Measurements from ENCODE around the gene BHLHA9.
"Not testable (repeated sequence)": the region's sequence is repeated elsewhere in the genome, so short reads cannot be mapped to it uniquely, and the experiment has no call there.

The BHLHA9 gene

DNA sequence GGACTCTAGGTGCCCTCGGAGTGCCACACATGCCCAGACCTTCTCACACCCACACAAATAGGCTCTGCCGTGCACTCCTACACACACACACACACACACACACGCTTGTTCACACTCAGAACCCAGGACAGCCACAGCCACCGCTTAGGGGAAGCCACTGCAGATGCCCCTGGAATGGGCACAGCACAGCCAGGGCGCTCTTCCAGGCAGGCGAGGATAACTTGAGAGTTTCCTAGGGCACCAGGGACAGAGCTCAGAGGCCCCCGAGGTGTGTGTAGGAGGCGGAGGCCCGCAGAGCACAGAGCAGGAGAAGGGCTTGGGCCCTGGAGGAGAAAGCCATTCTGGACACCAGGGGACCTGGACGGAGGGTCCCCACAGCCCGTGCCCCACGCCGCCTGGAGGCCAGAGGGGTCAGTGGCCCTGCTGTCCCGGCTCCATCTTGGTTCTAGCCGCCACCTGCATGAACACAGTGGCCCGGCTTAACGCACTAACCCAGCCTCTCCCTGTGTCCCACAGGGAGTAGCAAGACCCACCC, 30.2 kb downstream of the BHLHA9 start:
- DNase-seq (ENCODE audit: low spot score), result no peak

DNA sequence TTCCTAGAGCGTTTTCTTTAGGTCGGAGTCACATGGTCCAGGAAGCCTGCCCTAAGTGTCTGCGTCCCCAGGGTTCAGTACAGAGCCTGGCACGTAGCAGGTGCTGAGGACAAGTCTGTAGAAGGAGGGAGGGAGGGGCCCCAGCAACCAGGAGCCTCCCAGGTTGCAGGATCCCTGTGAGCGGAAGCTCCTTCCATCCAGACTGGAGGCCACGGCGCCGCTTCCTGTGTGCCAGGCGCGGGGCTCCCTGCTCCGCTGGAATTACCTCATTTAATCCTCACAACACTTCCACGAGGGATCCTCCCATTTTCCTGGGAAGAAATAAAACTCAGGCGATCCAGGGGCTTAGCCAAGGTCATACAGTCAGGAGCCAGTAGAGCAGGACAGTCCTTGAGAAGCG, 31.3 kb downstream of the BHLHA9 start:
- no peak for DNase-seq (ENCODE audit: low spot score)

DNA sequence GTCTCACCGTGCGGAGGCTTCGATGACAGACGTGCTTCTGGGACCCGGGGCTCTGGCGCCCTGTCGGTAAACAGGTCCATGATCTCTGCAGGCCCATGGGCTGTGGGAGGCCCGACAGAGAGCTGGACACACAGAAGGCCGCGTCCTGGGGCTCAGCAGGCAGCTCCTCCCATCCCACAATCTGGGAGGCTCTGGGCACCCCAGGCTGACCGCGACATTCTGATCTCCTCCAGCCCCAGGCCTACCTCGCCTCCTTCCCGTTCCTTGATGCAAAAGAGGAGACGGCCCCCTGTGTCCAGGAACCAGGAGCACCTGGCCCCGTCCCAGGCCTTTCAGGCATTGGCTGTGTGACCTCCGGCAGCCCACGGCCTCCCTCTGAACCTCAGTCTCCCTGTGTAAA, 32.5 kb downstream of the BHLHA9 start:
- no peak for DNase-seq (ENCODE audit: low spot score)

DNA sequence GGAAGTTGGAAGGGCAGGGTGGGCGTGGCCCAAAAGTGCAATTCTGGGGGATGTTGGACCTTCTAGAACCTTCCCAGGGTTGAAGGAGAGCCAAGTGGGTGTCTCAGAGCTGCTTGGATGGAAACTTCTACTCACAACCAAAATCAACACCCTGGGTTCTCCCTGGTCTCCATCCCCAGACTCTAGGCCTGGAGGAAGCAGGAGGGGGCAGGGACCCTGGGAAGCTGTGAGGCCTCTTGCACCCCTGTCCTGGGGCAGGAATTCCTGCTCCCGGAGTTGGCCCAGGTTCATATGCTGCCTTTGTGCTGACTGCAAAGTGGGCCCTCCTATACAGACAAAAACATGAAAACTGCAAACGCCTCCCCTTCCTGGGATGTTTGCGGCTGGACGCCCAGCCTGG, 34.3 kb downstream of the BHLHA9 start:
- no peak for DNase-seq (ENCODE audit: low spot score)

DNA sequence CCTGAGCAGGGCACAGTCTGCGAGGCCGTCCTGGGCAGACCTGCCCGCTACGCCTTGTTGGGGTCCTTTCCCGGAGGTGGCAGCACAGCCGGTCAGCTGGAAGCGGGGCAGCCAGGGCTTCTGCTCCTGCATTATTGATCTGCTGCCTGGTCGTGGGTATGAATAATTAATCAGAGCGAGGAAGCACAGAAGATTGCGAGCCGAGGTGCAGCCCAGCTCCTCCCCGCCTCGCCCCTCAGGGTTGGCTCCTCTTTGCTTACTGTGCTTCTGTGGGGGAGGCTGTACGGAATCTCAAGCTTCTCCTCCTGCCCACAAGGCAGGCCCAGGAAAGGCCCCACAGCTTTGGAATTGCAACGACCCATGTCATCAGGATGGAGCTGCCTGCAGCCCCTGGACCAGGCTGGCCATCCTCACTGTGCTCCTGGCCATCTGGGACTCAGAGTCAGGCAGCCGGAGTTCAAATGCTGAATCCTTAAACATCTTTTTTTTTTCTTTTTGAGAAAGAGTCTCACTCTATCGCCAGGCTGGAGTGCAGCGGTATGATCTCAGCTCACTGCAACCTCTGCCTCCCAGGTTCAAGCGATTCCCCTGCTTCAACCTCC, 34.8 kb downstream of the BHLHA9 start:
- DNase-seq (ENCODE audit: low spot score), result no peak

DNA sequence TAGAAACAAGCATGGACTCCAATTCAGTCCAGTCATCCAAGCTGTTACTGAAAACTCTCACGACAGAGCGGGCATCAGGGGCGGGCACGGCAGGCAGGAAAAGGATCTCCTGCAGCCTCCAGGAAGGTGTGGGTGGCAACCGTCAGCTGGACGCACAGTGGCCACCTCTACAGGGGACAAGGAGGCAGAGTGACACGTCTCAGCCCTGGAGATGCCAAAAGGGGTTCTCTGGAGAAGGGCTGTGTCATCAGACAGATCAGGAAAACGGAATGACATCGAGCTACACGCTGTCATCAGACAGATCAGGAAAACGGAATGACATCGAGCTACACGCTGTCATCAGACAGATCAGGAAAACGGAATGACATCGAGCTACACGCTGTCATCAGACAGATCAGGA, 37.6 kb downstream of the BHLHA9 start:
- DNase-seq (ENCODE audit: low spot score), result not testable (repeated sequence)

DNA sequence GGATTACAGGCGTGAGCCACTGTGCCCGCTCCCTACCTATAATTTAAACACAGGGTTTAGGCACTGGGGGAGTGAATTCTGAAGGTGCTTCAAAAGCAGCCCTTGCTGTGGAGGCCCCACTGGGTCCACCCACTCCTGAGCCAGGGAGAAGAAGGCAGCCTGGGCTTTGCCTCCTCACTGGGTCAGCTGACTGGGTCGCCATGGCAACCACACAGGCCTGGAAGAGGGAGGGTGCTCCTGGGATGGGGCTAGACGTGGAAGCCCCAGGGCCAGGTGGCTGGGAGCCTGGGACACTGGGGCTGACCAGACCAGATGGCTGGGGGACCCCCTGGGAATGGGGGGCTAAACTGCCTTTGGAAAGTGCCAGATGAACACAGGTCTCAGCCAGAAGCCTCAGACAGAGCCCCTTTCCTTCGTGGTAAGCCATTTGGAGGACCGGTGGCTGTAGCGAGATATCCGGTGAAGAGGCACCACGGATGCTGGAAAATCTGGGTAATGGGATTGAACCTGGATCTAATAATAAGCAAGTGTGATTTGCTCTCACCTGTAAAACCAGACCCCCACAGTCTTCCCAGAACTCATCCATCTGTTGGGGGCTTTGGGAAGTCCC, 42.1 kb downstream of the BHLHA9 start:
- no peak for DNase-seq (ENCODE audit: low spot score)

DNA sequence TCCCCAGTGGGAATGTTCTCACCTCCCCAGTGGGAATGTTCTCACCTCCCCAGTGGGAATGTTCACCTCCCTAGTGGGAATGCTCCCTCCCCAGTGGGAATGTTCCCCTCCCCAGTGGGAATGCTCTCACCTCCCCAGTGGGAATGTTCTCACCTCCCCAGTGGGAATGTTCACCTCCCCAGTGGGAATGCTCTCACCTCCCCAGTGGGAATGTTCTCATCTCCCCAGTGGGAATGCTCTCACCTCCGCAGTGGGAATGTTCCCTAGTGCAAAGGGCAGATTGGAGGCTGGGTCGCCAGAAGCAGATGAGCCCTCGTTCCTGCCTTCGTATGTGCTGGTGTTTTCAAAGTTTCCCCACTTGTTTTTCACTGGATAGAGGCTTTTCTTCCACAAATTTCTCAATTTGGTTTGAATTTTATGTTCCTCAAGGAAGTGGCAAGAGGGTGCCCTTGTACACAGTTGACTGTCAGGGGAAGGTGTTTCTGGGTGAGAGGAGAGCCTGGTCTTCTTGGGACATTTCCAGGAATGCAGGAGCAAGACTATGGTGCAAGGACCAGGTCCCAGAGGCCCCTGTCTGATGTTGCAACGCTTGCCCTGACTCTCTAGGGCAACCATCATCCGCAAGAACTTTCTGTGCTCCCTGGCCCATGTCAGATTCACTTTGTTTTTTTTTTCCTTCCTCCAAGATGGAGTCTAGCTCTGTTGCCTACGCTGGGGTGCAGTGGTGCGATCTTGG, 43.2 kb downstream of the BHLHA9 start:
- DNase-seq (ENCODE audit: low spot score), result no peak

DNA sequence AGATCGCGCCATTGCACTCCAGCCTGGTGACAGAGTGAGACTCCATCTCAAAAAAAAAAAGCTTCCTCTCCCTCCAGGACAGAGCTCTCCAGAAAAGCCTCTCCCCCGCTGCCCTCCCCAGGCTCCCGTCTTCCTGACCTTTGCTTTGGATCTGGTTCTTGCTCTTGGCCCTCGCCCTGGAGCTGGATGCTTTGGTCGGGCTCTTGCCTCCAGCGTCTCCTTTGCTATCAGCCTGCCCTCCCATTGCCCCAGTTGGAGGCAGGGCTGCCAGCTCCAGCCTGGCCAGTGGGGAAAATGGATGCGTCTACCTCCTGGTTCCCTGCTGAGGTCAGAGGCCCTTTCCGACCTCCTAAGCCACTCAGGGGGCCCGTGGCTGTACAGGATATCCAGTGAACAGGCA, 45.2 kb downstream of the BHLHA9 start:
- no peak for DNase-seq (ENCODE audit: low spot score)

DNA sequence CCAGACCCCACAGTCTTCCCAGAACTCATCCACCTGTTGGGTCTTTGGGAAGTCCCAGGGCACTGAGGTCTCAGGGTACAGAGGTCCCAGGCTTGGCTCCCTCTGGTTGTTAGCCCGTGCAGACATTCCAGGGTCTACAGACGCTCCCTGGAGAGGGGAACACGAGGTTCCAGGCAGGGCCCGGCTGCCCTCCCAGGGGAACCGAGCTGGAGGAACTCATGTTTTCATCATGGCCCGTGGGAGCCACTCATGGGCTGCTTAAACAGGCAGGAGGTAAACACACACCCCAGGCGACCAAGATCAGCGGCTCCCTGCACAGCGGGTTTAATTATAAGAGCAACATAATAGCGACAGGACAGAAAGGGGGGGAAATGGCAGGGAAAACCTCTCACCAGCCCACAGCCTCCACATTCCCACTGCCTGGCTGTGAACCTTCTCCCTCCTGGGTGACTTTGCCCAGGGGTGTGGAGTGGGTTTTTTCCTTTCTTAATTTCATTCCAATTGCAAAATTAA, 45.7 kb downstream of the BHLHA9 start:
- DNase-seq (ENCODE audit: low spot score), result no peak
